ENCODE results near the gene RADX.
"Not testable (repeated sequence)": the region's sequence is repeated elsewhere in the genome, so short reads cannot be mapped to it uniquely, and the experiment has no call there.

Gene RADX, protein sequence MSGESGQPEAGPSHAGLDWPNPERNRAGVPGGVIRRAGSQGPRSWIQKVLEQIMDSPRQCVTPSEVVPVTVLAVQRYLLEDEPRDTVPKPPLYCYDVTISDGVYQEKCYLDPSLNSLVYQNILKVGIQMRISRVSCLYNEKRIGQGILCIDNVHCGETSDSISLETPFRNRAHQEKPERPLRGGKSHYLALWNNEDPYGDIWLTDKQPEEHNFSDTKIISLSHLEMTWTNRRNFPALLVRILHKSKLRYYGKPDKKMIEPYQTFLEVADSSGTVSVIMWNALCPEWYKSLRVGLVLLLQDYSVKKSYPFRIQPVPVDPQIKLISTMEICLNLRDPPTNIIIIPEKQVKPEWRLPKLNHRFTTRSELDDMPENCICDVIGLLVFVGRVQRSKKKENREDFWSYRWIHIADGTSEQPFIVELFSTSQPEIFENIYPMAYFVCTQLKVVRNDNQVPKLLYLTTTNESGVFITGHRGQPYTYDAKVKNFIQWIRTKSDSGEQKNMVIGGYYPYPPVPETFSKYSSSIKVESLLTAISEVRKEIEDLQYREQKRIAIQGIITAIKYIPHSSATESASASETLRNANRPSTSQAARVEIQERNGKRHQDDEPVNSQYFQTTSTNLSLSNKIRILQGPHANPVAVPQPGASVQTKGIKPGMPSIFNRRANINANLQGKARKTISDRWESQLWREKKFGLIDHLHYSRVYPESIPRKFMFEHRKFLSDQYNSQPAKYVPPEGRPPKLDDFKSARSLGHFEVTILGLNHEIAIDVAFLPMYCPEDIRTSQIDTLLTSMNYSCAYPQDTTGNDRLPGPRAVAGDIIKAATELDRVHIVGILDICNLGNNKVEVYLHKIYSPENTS

GRCh38 chrX:106611679-106612392 is at the start of gene RADX:
Gene RADX, plus strand, starts transcription at chrX:106611978. Its CDS starts 103 bp downstream, at chrX:106612081.
- peak; percentile 66 for DNase-seq

- DNase-seq: no peak
Measured at GRCh38 chrX:106564986-106565385, 46.8 kb upstream of the RADX start.

GRCh38 chrX:106566362-106566761 is 45.4 kb upstream of the RADX start:
- no peak for DNase-seq

DNA sequence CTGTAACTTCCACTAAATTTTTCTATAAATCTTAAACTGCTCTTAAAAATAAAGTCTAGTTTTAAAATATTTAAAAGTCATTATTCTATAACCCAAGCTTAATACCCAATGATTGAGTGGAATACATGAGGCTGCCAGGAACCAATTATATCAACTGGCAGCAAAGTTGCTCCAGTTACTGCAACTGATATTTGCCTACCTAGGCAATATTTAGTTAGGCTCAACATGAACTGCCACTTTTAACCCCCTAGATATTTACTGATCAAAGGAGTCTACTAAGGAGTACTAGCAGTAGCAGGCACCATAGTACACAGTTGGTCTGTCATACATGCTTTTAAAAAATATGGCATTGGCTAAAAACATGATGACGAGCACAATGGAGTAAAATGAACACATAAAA is 29.9 kb upstream of the RADX start:
- no peak for DNase-seq

GRCh38 chrX:106585478-106585877 is 26.3 kb upstream of the RADX start:
- DNase-seq: no peak

GRCh38 chrX:106588801-106589200 is 23.0 kb upstream of the RADX start:
- DNase-seq: no peak

DNA sequence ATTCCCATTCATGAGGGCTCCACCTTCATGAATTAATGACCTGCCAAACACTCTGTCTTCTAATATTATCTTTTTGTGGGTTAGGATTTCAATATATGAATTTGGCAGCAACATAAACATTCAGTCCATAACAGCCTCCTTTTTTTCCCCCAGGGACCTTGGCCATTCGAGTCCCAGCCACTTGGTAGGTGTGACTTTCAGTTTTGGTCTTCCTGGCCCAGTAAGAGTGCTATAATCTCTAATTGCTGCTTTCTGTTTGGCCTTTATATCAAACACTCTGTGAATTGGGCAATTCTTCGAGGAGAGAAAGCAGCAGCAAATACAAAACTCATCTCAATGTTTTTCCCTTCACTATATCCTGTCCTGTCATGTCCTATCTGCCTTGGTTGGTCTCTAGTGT is 12.4 kb upstream of the RADX start:
- no peak for DNase-seq

DNA sequence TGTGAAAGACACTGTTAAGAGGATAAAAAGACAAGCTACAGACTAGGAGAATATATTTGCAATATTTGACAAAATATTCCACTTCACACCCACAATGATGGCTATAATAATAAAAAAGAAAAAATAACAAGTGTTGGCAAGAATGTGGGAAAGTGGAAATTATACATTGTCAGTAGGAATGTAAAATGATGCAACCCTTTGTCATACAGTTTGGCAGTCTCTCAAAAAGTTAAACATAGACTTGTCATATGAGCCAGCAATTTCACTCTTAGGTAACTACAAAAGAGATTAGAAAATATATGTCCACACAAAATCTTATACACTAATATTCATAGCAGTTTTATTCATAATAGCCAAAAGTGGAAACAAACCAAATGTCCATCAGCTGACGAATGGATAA is 5.2 kb upstream of the RADX start:
- DNase-seq: peak; percentile 4

GRCh38 chrX:106608016-106608415 is 3.8 kb upstream of the RADX start:
- DNase-seq: no peak

DNA sequence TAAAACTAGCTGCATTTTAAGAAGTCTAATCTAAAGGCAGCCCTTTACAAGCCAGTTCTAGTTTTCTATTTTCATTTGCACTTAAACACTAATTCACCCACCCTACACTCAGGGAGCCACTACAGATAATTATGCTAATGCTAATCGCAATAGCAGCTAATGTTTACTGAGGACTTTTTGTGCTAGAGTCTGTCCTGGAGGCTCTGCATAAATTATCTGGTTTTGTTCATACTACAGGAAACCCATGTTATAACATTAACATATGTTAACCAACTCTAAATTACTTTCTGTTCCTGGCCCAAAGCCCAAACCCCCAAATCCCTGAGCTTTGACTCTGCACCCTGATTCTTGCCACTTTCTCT is 480 bp upstream of the RADX start:
- no peak for DNase-seq

GRCh38 chrX:106612393-106612763 is 600 bp downstream of the RADX start:
- peak; percentile 3 for DNase-seq

DNA sequence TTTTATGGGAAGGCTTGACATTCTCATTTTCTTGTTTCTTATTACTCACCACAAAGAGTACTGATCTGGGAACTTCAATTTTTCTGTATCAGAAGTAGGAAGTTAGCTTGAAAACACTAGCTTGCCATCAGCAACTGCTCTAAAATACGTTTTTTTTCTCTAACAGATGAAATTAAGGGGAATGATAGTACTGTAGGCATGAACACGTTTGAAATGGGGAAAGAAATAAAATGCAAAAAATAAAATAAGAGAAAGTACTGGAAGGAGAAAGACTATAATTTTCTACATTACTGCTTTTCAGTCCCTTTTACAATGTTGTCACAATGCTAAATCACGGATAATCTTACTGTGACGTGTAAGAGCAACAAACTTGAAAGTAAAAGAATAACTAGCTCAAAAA is 1.5 kb downstream of the RADX start:
- no peak for DNase-seq

- no peak for DNase-seq
Measured at GRCh38 chrX:106615041-106615440, 3.3 kb downstream of the RADX start.

DNA sequence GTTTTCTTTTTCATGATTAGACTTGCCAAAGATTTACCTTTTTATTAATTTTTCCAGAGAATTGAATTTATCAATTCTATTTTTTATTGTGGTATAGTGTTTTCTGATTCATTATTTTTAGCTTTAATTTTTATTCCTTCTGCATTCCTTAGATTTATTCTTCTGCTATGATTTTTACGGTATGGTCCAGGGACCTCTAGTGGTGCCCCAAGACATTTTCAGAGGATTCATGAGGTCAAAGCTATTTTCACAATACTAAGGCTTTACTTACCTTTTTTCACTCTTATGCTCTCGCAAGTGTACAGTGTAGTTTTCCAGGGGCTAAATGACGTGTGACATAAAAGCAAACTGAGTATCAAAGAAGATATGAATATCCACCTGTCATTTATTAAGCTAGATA is 8.0 kb downstream of the RADX start:
- no peak for DNase-seq

- DNase-seq: no peak
Measured at GRCh38 chrX:106621836-106622235, 10.1 kb downstream of the RADX start.

DNA sequence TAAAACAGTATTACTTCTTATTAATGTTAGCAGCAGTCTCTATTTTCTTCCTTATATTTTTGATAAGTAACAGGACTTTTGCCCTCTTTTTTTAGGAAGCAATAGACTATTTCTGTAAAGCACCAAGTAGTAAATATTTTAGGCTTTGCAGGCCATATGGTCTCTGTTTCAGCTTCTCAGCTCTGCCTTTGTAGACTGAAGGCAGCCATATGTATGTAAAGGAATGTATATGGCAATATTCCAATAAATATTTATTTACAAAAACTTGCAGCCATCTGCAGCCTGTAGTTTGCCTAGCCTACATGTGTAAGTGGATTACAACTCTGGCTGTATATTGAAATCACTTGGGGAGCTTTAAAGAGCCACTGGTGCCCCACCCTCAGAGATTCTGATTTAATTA is 15.0 kb downstream of the RADX start:
- no peak for DNase-seq

DNA sequence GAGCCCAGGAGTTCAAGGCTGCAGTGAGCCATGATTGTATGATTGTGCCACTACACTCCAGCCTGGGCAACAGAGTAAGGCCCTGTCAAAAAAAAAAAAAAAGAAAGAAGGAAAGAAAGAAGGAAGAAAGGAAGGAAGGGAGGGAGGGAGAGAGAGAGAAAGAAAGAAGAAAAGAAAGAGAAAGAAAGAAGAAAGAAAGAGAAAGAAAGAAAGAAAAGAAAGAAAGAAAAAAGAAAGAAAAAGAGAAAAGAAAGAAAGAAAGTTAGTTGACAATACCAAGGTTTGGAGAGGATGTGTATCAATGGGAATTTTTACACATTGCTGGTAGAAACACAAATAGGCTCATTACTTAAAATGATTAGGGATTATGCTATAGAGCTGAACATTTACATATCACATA is 19.8 kb downstream of the RADX start:
- DNase-seq: no peak

DNA sequence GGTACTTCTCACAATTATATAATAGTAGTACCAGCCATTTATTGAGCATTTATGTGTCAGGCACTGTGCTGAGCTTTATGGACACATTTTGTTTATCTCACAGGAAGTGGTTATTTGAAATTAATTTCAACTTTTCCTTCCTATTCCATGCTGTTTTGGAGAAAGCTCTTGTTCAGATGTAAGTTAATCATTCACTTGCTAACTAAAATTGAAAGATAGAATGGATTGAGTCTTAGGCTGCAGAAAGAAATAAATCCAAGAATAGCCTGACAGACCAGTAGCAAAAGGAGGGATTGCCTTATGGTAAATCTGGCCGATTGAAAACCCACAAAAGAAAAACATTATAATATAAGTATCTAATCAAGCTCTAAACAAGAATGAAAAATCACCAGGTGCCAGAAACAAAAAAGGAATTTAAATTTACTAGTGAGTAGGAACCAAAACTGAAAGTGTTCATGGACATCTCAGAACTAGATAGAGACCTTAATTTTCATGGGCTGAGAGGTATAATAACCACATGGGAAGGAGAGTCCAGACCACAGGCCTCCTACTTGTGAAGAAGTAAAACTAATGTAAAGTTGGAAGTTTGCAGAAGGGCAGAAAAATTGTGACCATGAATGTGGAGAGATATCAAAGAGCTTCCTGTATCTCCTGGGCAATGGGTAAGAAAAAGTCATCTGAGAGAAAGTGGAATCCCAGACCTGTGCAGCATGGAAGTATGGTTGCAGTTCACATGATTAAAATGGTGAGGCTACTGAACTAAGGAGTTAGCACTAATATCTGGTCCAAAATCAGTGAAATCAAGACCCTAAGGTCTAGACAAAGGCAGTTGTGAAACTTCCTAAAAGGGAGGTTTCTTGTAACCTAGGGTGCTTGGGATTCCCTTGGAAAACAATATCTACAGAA is 38.0 kb downstream of the RADX start:
- no peak for DNase-seq

DNA sequence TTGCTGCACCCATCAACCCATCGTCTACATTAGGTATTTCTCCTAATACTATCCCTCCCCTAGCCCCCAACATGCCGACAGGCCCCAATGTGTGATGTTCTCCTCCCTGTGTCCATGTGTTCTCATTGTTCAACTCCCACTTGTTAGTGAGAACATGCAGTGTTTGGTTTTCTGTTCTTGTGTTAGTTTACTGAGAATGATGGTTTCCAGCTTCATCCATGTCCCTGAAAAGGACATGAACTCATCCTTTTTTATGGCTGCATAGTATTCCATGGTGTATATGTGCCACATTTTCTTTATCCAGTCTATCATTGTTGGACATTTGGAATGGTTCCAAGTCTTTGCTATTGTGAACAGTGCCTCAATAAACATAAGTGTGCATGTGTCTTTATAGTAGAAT is 41.8 kb downstream of the RADX start:
- not testable (repeated sequence) for DNase-seq

DNA sequence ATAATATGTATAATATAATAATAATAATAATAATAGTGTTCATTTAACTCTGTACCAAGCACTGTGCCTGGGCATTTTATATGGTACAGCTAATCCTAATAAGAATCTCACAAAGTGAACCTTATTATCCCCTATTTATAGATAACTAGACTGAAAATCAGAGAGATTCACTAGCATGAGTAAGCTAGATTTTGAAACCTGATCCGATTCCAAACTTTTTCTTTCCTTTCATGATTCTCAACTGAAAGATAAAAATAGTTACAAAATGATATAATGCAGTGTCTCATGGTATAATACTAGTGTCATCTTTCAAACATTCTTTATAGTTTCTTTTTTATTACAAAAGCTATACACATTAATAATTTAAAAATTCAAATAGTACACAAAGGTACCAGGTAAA is 58.9 kb downstream of the RADX start:
- peak; percentile 18 for DNase-seq

- DNase-seq: no peak
Measured at GRCh38 chrX:106672527-106672926, 60.7 kb downstream of the RADX start.

- DNase-seq: no peak
Measured at GRCh38 chrX:106680716-106681115, 68.9 kb downstream of the RADX start.

- no peak for DNase-seq
Measured at GRCh38 chrX:106684207-106684606, 72.4 kb downstream of the RADX start.

Measured in fibroblast of skin of right quadriceps (primary cell).